IMR-90 (cell line): ENCODE measurements around the gene PLSCR3. TPM values are rescaled to one million over a fixed set of nuclear protein-coding genes. Genes with fewer than 3 reads are reported as not detected.

ENCODE experiments used
- ATAC-seq: fragments of 200-7000 bp; cut with Tn5 transposase; 2 replicates; pipeline ENCODE4 v1.9.1; 2020; ENCODE audit warnings: low read depth, mild to moderate bottlenecking, moderate library complexity
- BruUV-seq: library from RNA; stranded (reverse); fragments of 400-500 nt; replicated peaks from 2 replicates; lab custom pipeline; 2021; lab: Mats Ljungman, UMichigan
- CTCF ChIA-PET: fragments of 300-600 bp; formaldehyde crosslinking; extraction: SDS; loops from one replicate; lab custom pipeline; 2021; ENCODE audit warnings: antibody characterized with exemption; lab: Yijun Ruan, JAX
- POLR2A ChIA-PET: fragments of 300-600 bp; sonication (Branson Sonifier 250); formaldehyde crosslinking; loops from one replicate; lab custom pipeline; 2022; ENCODE audit warnings: antibody characterized with exemption; ENCODE audit not compliant: unreplicated experiment; lab: Charles Lee
- DNase-seq: peaks from one replicate; pipeline ENCODE4 v3.0.0; 2013
- H2AFZ ChIP-seq: replicated peaks from 2 replicates; pipeline ENCODE3; 2013; ENCODE audit warnings: low read length, mild to moderate bottlenecking; ENCODE audit not compliant: poor library complexity
- H2AK5ac ChIP-seq: 2 replicates; pipeline ENCODE4 v1.6.1; 2013; ENCODE audit warnings: low read depth, low read length, inconsistent platforms
- H2AK9ac ChIP-seq: replicated peaks from 2 replicates; pipeline ENCODE3; 2013; ENCODE audit warnings: mild to moderate bottlenecking, low read depth, low read length, moderate library complexity; ENCODE audit not compliant: poor library complexity
- H2BK120ac ChIP-seq: 2 replicates; pipeline ENCODE4 v1.6.1; 2013; ENCODE audit warnings: low read depth, low read length, inconsistent platforms
- H2BK15ac ChIP-seq: 3 replicates; pipeline ENCODE4 v1.6.1; 2013; ENCODE audit warnings: low read depth, low read length, inconsistent platforms
- H2BK20ac ChIP-seq: 2 replicates; pipeline ENCODE4 v1.6.1; 2013; ENCODE audit warnings: low read depth, mild to moderate bottlenecking, inconsistent platforms, low read length, moderate library complexity
- H2BK5ac ChIP-seq: 2 replicates; pipeline ENCODE4 v1.6.1; 2013; ENCODE audit warnings: mild to moderate bottlenecking, low read depth, low read length, inconsistent platforms; ENCODE audit not compliant: poor library complexity, severe bottlenecking
- H3K14ac ChIP-seq: replicated peaks from 2 replicates; pipeline ENCODE4 v1.6.1; 2013; ENCODE audit warnings: low read depth, low read length, inconsistent platforms
- H3K18ac ChIP-seq: 2 replicates; pipeline ENCODE4 v1.6.1; 2013; ENCODE audit warnings: low read depth, low read length, control low read depth
- H3K23ac ChIP-seq: 2 replicates; pipeline ENCODE4 v1.6.1; 2013; ENCODE audit warnings: low read depth, low read length, inconsistent platforms
- H3K27ac ChIP-seq: 2 replicates; pipeline ENCODE4 v1.5.1; 2013; ENCODE audit warnings: mild to moderate bottlenecking, control low read depth, low read length; ENCODE audit not compliant: insufficient read depth
- H3K27me3 ChIP-seq: 2 replicates; pipeline ENCODE4 v1.6.1; 2013; ENCODE audit warnings: low read length; ENCODE audit not compliant: control insufficient read depth, insufficient read depth
- H3K36me3 ChIP-seq: 2 replicates; pipeline ENCODE4 v1.6.1; 2013; ENCODE audit warnings: low read length, mixed read lengths; ENCODE audit not compliant: control insufficient read depth, insufficient read depth
- H3K4ac ChIP-seq: 2 replicates; pipeline ENCODE4 v1.6.1; 2013; ENCODE audit warnings: low read depth, low read length, inconsistent platforms
- H3K4me1 ChIP-seq: 2 replicates; pipeline ENCODE4 v1.6.1; 2013; ENCODE audit warnings: low read length, mixed read lengths; ENCODE audit not compliant: control insufficient read depth, insufficient read depth
- H3K4me2 ChIP-seq: 2 replicates; pipeline ENCODE4 v1.6.1; 2013; ENCODE audit warnings: low read depth, mild to moderate bottlenecking, control low read depth, low read length, moderate library complexity
- H3K4me3 ChIP-seq: 2 replicates; pipeline ENCODE4 v1.5.1; 2013; ENCODE audit warnings: low read depth, mild to moderate bottlenecking, control low read depth, low read length, moderate library complexity; ENCODE audit not compliant: insufficient read depth
- H3K56ac ChIP-seq: 2 replicates; pipeline ENCODE4 v1.6.1; 2013; ENCODE audit warnings: low read length, inconsistent platforms; ENCODE audit not compliant: insufficient read depth; ENCODE audit errors: extremely low read depth
- H3K79me1 ChIP-seq, 2 experiments: 2 replicates each; pipeline ENCODE4 v1.6.1; 2013; ENCODE audit warnings: low read length in 2 of 2, inconsistent platforms in 1 of 2, low read depth in 1 of 2
- H3K9ac ChIP-seq: 2 replicates; pipeline ENCODE4 v1.6.1; 2013; ENCODE audit warnings: low read depth, low read length, control low read depth
- H3K9me1 ChIP-seq: 2 replicates; pipeline ENCODE4 v1.6.1; 2013; ENCODE audit warnings: low read length, inconsistent platforms; ENCODE audit not compliant: insufficient read depth
- H3K9me3 ChIP-seq: 2 replicates; pipeline ENCODE4 v1.6.1; 2013; ENCODE audit warnings: low read length; ENCODE audit not compliant: control insufficient read depth, insufficient read depth
- H4K20me1 ChIP-seq: 2 replicates; pipeline ENCODE4 v1.6.1; 2013; ENCODE audit warnings: low read length, inconsistent platforms; ENCODE audit not compliant: insufficient read depth
- H4K5ac ChIP-seq: 2 replicates; pipeline ENCODE4 v1.6.1; 2013; ENCODE audit warnings: mild to moderate bottlenecking, low read depth, low read length, control low read depth
- H4K8ac ChIP-seq, 2 experiments: 2 replicates each; pipeline ENCODE4 v1.6.1; 2013; ENCODE audit warnings: low read depth in 2 of 2, low read length in 2 of 2, control low read depth in 1 of 2, inconsistent platforms in 1 of 2
- H4K91ac ChIP-seq: 2 replicates; pipeline ENCODE4 v1.6.1; 2013; ENCODE audit warnings: low read depth, low read length, inconsistent platforms; ENCODE audit not compliant: insufficient read depth
- MAZ ChIP-seq: IDR thresholded peaks from 2 replicates; pipeline ENCODE4 v1.6.1; 2012; ENCODE audit warnings: low read depth, mild to moderate bottlenecking, low read length, improper control_type of control experiment, moderate library complexity, borderline replicate concordance
- RCOR1 ChIP-seq: IDR thresholded peaks from 2 replicates; pipeline ENCODE4 v1.6.1; 2012; ENCODE audit warnings: mild to moderate bottlenecking, low read length, improper control_type of control experiment; ENCODE audit not compliant: insufficient replicate concordance
- WGBS, 2 experiments: methylation state at CpG; one replicate each; pipeline versions ENCODE4 v1.1.5 to v1.1.7; 2013; ENCODE audit warnings: missing lambda C conversion rate in 2 of 2; ENCODE audit not compliant: insufficient read length in 1 of 2; ENCODE audit errors: extremely low coverage in 2 of 2; 5-methylcytosine and 5-hydroxymethylcytosine counted together
- dilution Hi-C: fragments of 300-500 bp; cut with HindIII; formaldehyde crosslinking; loops from one replicate; pipeline ENCODE4 v1.14.3; 2018; ENCODE audit warnings: low sequenced_read_pairs; ENCODE audit not compliant: unreplicated experiment
- in situ Hi-C: fragments of 300-500 bp; cut with MboI; formaldehyde crosslinking; loops from 3 replicates; pipeline ENCODE4 v1.14.3; 2019; ENCODE audit warnings: low sequenced_read_pairs, inconsistent platforms, mixed read lengths
- intact Hi-C: fragments of 100-400 bp; cut with micrococcal nuclease; formaldehyde crosslinking; loops from 2 replicates; pipeline ENCODE4 v1.10.0; 2022
- polyA plus RNA-seq, 3 experiments: library from polyadenylated mRNA; depleted of rRNA; stranded (reverse); fragments of >200 nt; gene quantifications; 2 replicates each; pipeline ENCODE4 v1.2.3, GENCODE V29; 2012; ENCODE audit warnings: low replicate concordance in 1 of 3
- total RNA-seq: library from RNA; depleted of rRNA; stranded (reverse); fragments of >200 nt; gene quantifications from 2 replicates; pipeline ENCODE4 v1.2.3, GENCODE V29; 2012
- TF ChIP-seq, protein P1 (sequence below): conservative IDR thresholded peaks from 2 replicates; pipeline ENCODE4 v1.5.1; 2012; ENCODE audit warnings: mild to moderate bottlenecking, low read depth, low read length, improper control_type of control experiment
- TF ChIP-seq, protein P2 (sequence below): fragments of 150-350 bp; IDR thresholded peaks from 2 replicates; pipeline ENCODE4 v1.6.1; 2017; ENCODE audit warnings: mild to moderate bottlenecking, antibody characterized with exemption, low read length, low read depth
- TF ChIP-seq, protein P3 (sequence below): fragments of 150-350 bp; IDR thresholded peaks from 2 replicates; pipeline ENCODE4 v1.6.1; 2016; ENCODE audit warnings: low read depth, mild to moderate bottlenecking, low read length, moderate library complexity, borderline replicate concordance

The PLSCR3 gene
- total and polyA plus RNA-seq, 2 of the 4 experiments (the other 2 are of a cell fraction) = 6.1 to 116 TPM

DNA sequence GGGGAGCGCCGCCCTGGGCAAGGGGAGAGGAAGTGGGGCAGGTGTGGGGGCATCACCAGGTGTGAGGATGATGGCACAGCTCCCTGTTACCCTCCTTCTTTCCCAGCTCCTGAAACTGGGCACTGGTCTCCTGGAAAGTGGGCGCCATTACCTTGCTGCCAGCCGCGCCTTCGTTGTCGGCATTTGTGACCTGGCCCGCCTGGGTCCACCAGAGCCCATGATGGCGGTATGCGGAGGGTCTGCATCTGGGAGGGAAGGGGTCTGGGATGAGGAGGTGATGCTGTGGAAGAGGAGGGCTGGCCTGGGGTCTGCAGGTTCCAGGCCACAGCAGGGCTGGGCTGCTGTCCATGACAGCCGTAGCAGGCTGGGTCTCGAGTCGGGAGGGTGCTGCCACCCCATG is 52.5 kb downstream of the PLSCR3 start:
- no peak overlapping the region for H3K4me2 ChIP-seq
- no peaks in the 10 kb centered on the region for H3K36me3 ChIP-seq
- no peak overlapping the region for H3K27ac ChIP-seq
- no peaks in the 10 kb centered on the region for H3K79me1 ChIP-seq
- H3K4ac ChIP-seq = no peak overlapping the region
- no peak overlapping the region for H2BK5ac ChIP-seq
- no TSS peak for BruUV-seq
- no peaks in the 10 kb centered on the region for H3K9me1 ChIP-seq
- TF ChIP-seq RCOR1 (no peak), MAZ (no peak)
- TF ChIP-seq, protein P1, sequence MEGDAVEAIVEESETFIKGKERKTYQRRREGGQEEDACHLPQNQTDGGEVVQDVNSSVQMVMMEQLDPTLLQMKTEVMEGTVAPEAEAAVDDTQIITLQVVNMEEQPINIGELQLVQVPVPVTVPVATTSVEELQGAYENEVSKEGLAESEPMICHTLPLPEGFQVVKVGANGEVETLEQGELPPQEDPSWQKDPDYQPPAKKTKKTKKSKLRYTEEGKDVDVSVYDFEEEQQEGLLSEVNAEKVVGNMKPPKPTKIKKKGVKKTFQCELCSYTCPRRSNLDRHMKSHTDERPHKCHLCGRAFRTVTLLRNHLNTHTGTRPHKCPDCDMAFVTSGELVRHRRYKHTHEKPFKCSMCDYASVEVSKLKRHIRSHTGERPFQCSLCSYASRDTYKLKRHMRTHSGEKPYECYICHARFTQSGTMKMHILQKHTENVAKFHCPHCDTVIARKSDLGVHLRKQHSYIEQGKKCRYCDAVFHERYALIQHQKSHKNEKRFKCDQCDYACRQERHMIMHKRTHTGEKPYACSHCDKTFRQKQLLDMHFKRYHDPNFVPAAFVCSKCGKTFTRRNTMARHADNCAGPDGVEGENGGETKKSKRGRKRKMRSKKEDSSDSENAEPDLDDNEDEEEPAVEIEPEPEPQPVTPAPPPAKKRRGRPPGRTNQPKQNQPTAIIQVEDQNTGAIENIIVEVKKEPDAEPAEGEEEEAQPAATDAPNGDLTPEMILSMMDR = no peak
- TF ChIP-seq, protein P2, sequence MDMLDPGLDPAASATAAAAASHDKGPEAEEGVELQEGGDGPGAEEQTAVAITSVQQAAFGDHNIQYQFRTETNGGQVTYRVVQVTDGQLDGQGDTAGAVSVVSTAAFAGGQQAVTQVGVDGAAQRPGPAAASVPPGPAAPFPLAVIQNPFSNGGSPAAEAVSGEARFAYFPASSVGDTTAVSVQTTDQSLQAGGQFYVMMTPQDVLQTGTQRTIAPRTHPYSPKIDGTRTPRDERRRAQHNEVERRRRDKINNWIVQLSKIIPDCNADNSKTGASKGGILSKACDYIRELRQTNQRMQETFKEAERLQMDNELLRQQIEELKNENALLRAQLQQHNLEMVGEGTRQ = no peak
- TF ChIP-seq, protein P3, sequence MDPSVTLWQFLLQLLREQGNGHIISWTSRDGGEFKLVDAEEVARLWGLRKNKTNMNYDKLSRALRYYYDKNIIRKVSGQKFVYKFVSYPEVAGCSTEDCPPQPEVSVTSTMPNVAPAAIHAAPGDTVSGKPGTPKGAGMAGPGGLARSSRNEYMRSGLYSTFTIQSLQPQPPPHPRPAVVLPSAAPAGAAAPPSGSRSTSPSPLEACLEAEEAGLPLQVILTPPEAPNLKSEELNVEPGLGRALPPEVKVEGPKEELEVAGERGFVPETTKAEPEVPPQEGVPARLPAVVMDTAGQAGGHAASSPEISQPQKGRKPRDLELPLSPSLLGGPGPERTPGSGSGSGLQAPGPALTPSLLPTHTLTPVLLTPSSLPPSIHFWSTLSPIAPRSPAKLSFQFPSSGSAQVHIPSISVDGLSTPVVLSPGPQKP = no peak
- no peak for DNase-seq
- CTCF ChIA-PET = no interaction called here
- no peak overlapping the region for H4K91ac ChIP-seq
- no peak overlapping the region for H2BK15ac ChIP-seq
- no peak overlapping the region for H3K56ac ChIP-seq
- dilution Hi-C loops = no loop called here
- no peak overlapping the region for H2AFZ ChIP-seq
- no peak overlapping the region for H3K4me3 ChIP-seq
- no peak overlapping the region for H3K18ac ChIP-seq
- H2BK120ac ChIP-seq = no peak overlapping the region
- no peaks in the 10 kb centered on the region for H3K9me3 ChIP-seq
- H4K20me1 ChIP-seq = peaks cover 4% of the 10 kb centered on the region
- intact Hi-C loops = no loop called here
- 90% methylated on average over 8 of the region's 13 CpGs; no CpG with 5 or more reads in 1 of the 2 experiments for WGBS, 2 experiments
- no peak overlapping the region for H4K8ac ChIP-seq
- no peak for ATAC-seq
- POLR2A ChIA-PET = no interaction called here
- no peak overlapping the region for H3K14ac ChIP-seq
- no peak overlapping the region for H3K23ac ChIP-seq
- H2AK5ac ChIP-seq = no peak overlapping the region
- peaks cover 24% of the 10 kb centered on the region for H3K27me3 ChIP-seq
- no peaks in the 10 kb centered on the region for H3K4me1 ChIP-seq
- no peak overlapping the region for H3K9ac ChIP-seq
- in situ Hi-C loops = no loop called here
- no peak overlapping the region for H4K5ac ChIP-seq
- H2BK20ac ChIP-seq = no peak overlapping the region
- H2AK9ac ChIP-seq = no peak overlapping the region
